Testis (tissue), 3 donors: ENCODE results near the gene NOP16. TPM values are rescaled to one million over a fixed set of nuclear protein-coding genes. Genes with fewer than 3 reads are reported as not detected.

ENCODE experiments used
- DNase-seq: peaks from one replicate; pipeline ENCODE4 v3.0.0-alpha.2; 2019
- H3K27ac ChIP-seq, 2 donors: fragments of 200-600 bp; sonication (generic); one replicate each; pipeline ENCODE4 v1.5.1; 2019
- H3K27me3 ChIP-seq: fragments of 200-600 bp; sonication (generic); one replicate; pipeline ENCODE4 v1.5.1; 2019
- H3K36me3 ChIP-seq: fragments of 200-600 bp; sonication (generic); one replicate; pipeline ENCODE4 v1.5.1; 2017; ENCODE audit warnings: low read depth; ENCODE audit errors: missing control alignments
- H3K4me1 ChIP-seq: fragments of 200-600 bp; sonication (generic); one replicate; pipeline ENCODE4 v1.5.1; 2019
- H3K4me3 ChIP-seq, 2 donors: fragments of 200-600 bp; sonication (generic); one replicate each; pipeline ENCODE4 v1.5.1; 2017 to 2019
- H3K9me3 ChIP-seq: fragments of 200-600 bp; sonication (generic); one replicate; pipeline ENCODE4 v1.5.1; 2017
- POLR2A ChIP-seq: fragments of 450-650 bp; IDR thresholded peaks from one replicate; pipeline ENCODE4 v1.6.1; 2017; ENCODE audit warnings: antibody characterized with exemption, mild to moderate bottlenecking, moderate library complexity
- WGBS, 2 donors: methylation state at CpG; one replicate each; pipeline ENCODE4 v1.1.5; 2018; 5-methylcytosine and 5-hydroxymethylcytosine counted together
- intact Hi-C: fragments of 100-400 bp; cut with DNase I; formaldehyde crosslinking; loops from one replicate; pipeline ENCODE4 v1.15.1; 2023; ENCODE audit warnings: low total_unique reads
- polyA plus RNA-seq: library from polyadenylated mRNA; stranded (reverse); fragments of 350-450 nt; fragmentation: Illumina TruSeq; extraction: RNeasy Lipid Tissue Mini Kit (QIAGEN cat#74804); gene quantifications from one replicate; pipeline ENCODE4 v1.2.3, GENCODE V29; 2014; ENCODE audit warnings: low read depth, low replicate concordance; ENCODE audit not compliant: insufficient read depth
- total RNA-seq, 2 donors: library from RNA; depleted of rRNA; stranded (reverse); fragments of >200 nt; gene quantifications; one replicate each; pipeline ENCODE4 v1.2.3, GENCODE V29; 2016
- TF ChIP-seq, protein P1 (sequence below), 3 experiments: fragments of 450-650 bp in 2 of 3; fragments of 200-600 bp in 1 of 3; sonication (generic) in 1 of 3; IDR thresholded peaks; one replicate each; pipeline ENCODE4 v1.5.1; 2016 to 2019; ENCODE audit warnings: antibody characterized with exemption in 3 of 3, mild to moderate bottlenecking in 2 of 3, moderate library complexity in 1 of 3

Gene NOP16
- total and polyA plus RNA-seq, 3 donors from 2014 or later: 19.1 to 23.6 (median 19.2) TPM

DNA sequence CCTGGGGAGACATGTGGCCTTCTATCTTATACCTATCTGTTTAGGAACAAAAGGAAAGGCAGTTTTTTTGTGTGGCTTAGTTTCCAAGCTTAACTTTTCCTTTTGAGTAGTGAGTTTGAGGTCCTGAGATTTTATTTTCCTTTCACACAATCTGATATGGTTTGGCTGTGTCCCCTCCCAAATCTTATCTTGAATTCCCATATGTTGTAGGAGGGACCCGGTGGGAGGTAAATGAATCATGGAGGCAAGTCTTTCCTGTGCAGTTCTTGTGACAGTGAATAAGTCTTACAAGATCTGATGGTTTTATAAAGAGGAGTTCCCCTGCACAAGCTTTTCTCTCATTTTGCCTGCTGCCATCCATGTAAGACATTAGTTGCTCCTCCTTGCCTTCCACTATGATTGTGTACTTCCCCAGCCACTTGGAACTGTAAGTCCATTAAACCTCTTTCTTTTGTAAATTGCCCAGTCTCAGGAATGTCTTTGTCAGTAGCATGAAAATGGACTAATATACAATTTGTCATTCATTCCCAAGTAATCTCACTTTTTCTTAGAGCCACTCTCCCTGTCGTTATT, 32.7 kb upstream of the NOP16 start:
- Histone ChIP-seq H3K4me3 (no peak overlapping the region), H3K27me3 (no peaks in the 10 kb centered on the region), H3K4me1 (no peaks in the 10 kb centered on the region), H3K9me3 (no peaks in the 10 kb centered on the region), H3K27ac (no peak overlapping the region), H3K36me3 (no peaks in the 10 kb centered on the region)
- no peak for DNase-seq
- intact Hi-C loops: no loop called here
- no peak for TF ChIP-seq POLR2A
- TF ChIP-seq, protein P1, sequence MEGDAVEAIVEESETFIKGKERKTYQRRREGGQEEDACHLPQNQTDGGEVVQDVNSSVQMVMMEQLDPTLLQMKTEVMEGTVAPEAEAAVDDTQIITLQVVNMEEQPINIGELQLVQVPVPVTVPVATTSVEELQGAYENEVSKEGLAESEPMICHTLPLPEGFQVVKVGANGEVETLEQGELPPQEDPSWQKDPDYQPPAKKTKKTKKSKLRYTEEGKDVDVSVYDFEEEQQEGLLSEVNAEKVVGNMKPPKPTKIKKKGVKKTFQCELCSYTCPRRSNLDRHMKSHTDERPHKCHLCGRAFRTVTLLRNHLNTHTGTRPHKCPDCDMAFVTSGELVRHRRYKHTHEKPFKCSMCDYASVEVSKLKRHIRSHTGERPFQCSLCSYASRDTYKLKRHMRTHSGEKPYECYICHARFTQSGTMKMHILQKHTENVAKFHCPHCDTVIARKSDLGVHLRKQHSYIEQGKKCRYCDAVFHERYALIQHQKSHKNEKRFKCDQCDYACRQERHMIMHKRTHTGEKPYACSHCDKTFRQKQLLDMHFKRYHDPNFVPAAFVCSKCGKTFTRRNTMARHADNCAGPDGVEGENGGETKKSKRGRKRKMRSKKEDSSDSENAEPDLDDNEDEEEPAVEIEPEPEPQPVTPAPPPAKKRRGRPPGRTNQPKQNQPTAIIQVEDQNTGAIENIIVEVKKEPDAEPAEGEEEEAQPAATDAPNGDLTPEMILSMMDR (IDR thresholded peaks at IDR 0.05): no peak
- whole genome bisulfite sequencing, 2 donors: 61 to 83% methylated on average over 2 of the region's 2 CpGs

DNA sequence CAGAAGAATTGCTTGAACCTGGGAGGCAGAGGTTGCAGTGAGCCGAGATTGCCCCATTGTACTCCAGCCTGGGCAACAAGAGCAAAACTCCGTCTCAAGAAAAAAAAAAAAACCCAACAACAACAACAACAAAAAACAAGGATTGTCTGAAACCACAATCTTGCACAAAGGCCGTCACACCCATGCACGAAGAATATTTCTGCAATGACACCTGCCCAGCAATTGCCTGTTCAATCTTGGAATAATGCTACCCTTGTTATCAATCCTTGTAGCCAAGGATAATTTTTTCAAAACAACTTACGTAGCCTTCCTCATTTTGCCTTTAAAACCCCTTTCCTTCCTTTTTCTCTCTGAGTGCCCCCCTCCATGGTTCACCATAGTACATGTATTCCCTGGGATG, 31.7 kb upstream of the NOP16 start:
- H3K9me3 ChIP-seq: no peaks in the 10 kb centered on the region
- intact Hi-C loops: no loop called here
- no peak overlapping the region for H3K4me3 ChIP-seq
- TF ChIP-seq, protein P1 (IDR thresholded peaks at IDR 0.05): no peak
- no peak for TF ChIP-seq POLR2A
- 92% methylated on average over 5 of the region's 5 CpGs for WGBS, 2 donors
- no peak overlapping the region for H3K27ac ChIP-seq
- H3K36me3 ChIP-seq: no peaks in the 10 kb centered on the region
- no peaks in the 10 kb centered on the region for H3K27me3 ChIP-seq
- peaks cover 6% of the 10 kb centered on the region for H3K4me1 ChIP-seq
- no peak for DNase-seq

- TF ChIP-seq, protein P1 (IDR thresholded peaks at IDR 0.05): no peak
- no peaks in the 10 kb centered on the region for H3K9me3 ChIP-seq
- H3K4me3 ChIP-seq: no peak overlapping the region
- H3K27me3 ChIP-seq: no peaks in the 10 kb centered on the region
- no peaks in the 10 kb centered on the region for H3K36me3 ChIP-seq
- intact Hi-C loops: loop anchor here (10.0 kb wide), 1 partner anchor 117 kb away; the partner anchor contains the start of gene RNF44
- 84 to 88% methylated on average over 9 of the region's 9 CpGs for WGBS, 2 donors
- no peak overlapping the region for H3K27ac ChIP-seq
- H3K4me1 ChIP-seq: peaks cover 22% of the 10 kb centered on the region
- DNase-seq: no peak
Measured at GRCh38 chr5:176418251-176418650, 29.9 kb upstream of the NOP16 start.

GRCh38 chr5:176416965-176417364, 28.6 kb upstream of the NOP16 start:
- Histone ChIP-seq H3K27ac (peak overlapping the region; percentile 37 to 87), H3K36me3 (no peaks in the 10 kb centered on the region), H3K9me3 (no peaks in the 10 kb centered on the region), H3K27me3 (no peaks in the 10 kb centered on the region), H3K4me1 (peaks cover 34% of the 10 kb centered on the region), H3K4me3 (peak overlapping the region; percentile 42 to 95)
- intact Hi-C loops: loop anchor here (10.0 kb wide), 1 partner anchor 118 kb away; the partner anchor contains the start of gene RNF44
- no peak for DNase-seq
- TF ChIP-seq, protein P1 (IDR thresholded peaks at IDR 0.05): no peak
- TF ChIP-seq POLR2A: no peak
- 42 to 59% methylated on average over 10 to 11 of the region's 11 CpGs for WGBS, 2 donors
